Activated naive CD8-positive, alpha-beta T cell treated with anti-CD3 and anti-CD28 coated beads, Interleukin-2, amount 50 U/mL, for 24 hours (primary cell): Measurements from ENCODE around the gene WWC1.

Source experiments
- ATAC-seq: fragments of 150-1000 bp; cut with Tn5 transposase; one replicate; pipeline ENCODE4 v1.10.0; 2021
- DNase-seq: peaks from one replicate; pipeline ENCODE4 v3.0.0; 2021
- H3K27ac Mint-ChIP-seq: one replicate; pipeline ENCODE4 v1.8.0; 2021; ENCODE audit warnings: mild to moderate bottlenecking, mixed read lengths
- H3K27me3 Mint-ChIP-seq: one replicate; pipeline ENCODE4 v1.8.0; 2021; ENCODE audit warnings: mixed read lengths
- H3K36me3 Mint-ChIP-seq: one replicate; pipeline ENCODE4 v1.8.0; 2021; ENCODE audit warnings: low read depth, mixed read lengths
- H3K4me1 Mint-ChIP-seq: one replicate; pipeline ENCODE4 v1.8.0; 2021; ENCODE audit warnings: mixed read lengths
- H3K4me3 Mint-ChIP-seq: one replicate; pipeline ENCODE4 v1.8.0; 2021; ENCODE audit warnings: mild to moderate bottlenecking, moderate library complexity, mixed read lengths
- H3K9me3 Mint-ChIP-seq: one replicate; pipeline ENCODE4 v1.8.0; 2021; ENCODE audit warnings: mixed read lengths

WWC1 gene

DNA sequence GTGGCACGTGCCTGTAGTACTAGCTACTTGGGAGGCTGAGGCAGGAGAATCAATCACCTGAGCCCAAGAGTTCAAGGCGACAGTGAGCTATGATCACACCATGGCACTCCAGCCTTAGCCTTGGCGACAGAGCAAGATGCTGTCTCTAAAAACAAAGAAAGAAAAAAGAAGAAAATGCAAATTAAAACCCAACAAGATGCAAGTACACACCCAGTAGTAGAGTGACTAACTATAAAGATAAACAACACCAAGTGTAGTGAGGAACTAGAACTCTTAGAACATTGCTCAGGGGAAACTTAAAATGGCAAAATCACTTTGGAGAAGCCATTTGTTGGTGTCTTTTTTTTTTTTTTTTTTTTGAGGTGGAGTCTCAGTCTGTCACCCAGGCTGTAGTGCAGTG lies 160.1 kb downstream of the WWC1 start:
- DNase-seq = no peak
- Mint-ChIP-seq H3K27me3 (peaks cover 6% of the 10 kb centered on the region), H3K27ac (no peak overlapping the region), H3K9me3 (no peaks in the 10 kb centered on the region), H3K4me1 (no peaks in the 10 kb centered on the region), H3K36me3 (no peaks in the 10 kb centered on the region), H3K4me3 (no peak overlapping the region)
- no peak for ATAC-seq

DNA sequence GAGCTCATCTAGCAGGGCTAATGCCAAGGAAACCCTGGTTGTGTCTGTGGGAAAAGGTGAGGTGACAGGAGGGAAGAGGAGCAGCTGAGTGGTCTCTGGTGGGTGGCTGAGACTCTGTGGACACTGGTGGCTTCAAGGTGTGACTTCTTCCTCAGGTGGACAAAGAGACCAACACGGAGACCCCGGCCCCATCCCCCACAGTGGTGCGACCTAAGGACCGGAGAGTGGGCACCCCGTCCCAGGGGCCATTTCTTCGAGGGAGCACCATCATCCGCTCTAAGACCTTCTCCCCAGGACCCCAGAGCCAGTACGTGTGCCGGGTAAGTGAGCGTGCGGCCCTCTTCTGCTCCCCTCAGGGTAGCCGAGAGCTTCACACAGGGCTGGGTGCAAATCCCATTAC lies 163.8 kb downstream of the WWC1 start:
- H3K4me3 Mint-ChIP-seq = no peak overlapping the region
- H3K27me3 Mint-ChIP-seq = peaks cover 6% of the 10 kb centered on the region
- H3K4me1 Mint-ChIP-seq = no peaks in the 10 kb centered on the region
- no peak for DNase-seq
- no peak overlapping the region for H3K27ac Mint-ChIP-seq
- ATAC-seq = no peak
- H3K9me3 Mint-ChIP-seq = no peaks in the 10 kb centered on the region
- H3K36me3 Mint-ChIP-seq = no peaks in the 10 kb centered on the region

DNA sequence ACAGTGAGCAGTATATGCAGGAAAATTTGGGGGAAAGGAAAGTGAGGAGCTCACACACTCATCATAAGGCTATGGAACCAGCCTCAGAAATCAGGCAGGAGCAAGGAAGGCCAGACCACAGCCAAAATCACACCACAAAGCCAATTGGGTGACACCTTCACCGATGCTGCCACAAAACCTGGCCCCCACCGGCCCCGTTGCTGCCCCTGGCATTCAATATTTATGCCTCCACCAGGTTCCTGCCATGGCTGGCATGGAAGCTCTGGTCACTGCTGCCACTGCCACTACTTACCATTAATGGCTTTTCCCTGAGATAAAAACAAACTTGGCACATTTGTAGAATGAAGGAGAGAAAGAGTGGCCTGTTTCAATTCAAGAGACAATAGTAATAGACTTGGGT lies 166.1 kb downstream of the WWC1 start:
- no peak overlapping the region for H3K27ac Mint-ChIP-seq
- DNase-seq (no peak), ATAC-seq (no peak)
- no peaks in the 10 kb centered on the region for H3K9me3 Mint-ChIP-seq
- H3K27me3 Mint-ChIP-seq = peaks cover 2% of the 10 kb centered on the region
- H3K4me1 Mint-ChIP-seq = no peaks in the 10 kb centered on the region
- H3K4me3 Mint-ChIP-seq = no peak overlapping the region
- H3K36me3 Mint-ChIP-seq = no peaks in the 10 kb centered on the region

DNA sequence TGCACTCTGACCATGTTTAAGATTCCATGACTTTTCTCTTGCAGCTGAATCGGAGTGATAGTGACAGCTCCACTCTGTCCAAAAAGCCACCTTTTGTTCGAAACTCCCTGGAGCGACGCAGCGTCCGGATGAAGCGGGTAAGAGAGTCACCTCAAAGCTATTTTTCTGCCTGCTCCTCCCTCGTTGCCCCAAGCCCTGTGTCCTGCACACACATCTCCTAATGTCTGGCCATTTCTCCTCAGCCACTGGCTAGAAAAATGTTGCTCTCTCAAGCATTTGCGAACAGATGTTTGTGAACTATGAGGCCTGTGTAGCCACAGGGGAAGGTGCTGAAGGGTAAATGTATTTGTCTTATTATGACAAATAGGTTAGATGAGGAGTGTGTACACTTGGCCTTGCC lies 169.2 kb downstream of the WWC1 start:
- Mint-ChIP-seq H3K27me3 (peaks cover 2% of the 10 kb centered on the region), H3K4me3 (no peak overlapping the region), H3K36me3 (no peaks in the 10 kb centered on the region), H3K9me3 (no peaks in the 10 kb centered on the region), H3K4me1 (no peaks in the 10 kb centered on the region), H3K27ac (no peak overlapping the region)
- no peak for ATAC-seq
- no peak for DNase-seq

DNA sequence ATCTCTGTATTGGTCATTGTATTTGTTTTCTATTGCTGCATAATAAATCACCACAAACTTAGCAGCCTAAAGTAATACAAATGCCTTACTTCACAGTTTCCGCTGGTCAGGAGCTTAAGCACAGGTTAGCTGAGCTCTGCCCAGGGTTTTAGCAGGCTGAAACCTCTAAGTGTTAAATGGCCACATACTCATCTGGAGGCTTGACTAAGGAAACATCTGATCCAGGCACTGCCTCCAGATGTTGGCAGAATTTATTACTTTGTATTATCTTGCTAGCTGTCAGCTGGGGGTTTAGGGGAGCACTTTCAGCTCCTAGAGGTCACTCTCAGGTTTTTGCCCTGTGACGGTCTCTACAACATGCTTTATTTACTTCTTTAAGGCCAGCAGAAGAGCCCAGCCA lies 171.6 kb downstream of the WWC1 start:
- no peaks in the 10 kb centered on the region for H3K9me3 Mint-ChIP-seq
- no peak for DNase-seq
- H3K36me3 Mint-ChIP-seq = no peaks in the 10 kb centered on the region
- H3K27ac Mint-ChIP-seq = no peak overlapping the region
- ATAC-seq = no peak
- no peak overlapping the region for H3K4me3 Mint-ChIP-seq
- H3K4me1 Mint-ChIP-seq = no peaks in the 10 kb centered on the region
- no peaks in the 10 kb centered on the region for H3K27me3 Mint-ChIP-seq

DNA sequence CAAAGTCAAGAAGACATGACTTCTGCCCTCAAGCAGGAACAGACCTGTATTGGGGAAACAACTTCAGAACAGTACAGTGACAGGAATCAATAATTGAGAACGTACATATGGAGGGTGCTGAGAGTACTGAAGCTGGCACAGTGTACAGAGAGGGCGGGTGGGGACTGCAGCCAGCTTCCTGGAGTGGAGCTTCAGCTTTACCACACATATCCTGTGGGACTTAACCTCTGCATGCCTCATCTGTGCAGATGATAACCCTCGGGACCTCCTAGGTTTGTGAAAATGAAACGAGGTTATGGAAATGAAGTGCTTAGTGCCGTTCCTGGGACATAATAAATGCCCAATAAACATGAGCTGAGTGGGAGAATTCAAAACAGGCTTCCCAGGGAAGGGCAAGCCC lies 172.8 kb downstream of the WWC1 start:
- H3K4me3 Mint-ChIP-seq = no peak overlapping the region
- H3K4me1 Mint-ChIP-seq = no peaks in the 10 kb centered on the region
- H3K36me3 Mint-ChIP-seq = no peaks in the 10 kb centered on the region
- ATAC-seq (no peak), DNase-seq (no peak)
- no peaks in the 10 kb centered on the region for H3K27me3 Mint-ChIP-seq
- H3K27ac Mint-ChIP-seq = no peak overlapping the region
- no peaks in the 10 kb centered on the region for H3K9me3 Mint-ChIP-seq

DNA sequence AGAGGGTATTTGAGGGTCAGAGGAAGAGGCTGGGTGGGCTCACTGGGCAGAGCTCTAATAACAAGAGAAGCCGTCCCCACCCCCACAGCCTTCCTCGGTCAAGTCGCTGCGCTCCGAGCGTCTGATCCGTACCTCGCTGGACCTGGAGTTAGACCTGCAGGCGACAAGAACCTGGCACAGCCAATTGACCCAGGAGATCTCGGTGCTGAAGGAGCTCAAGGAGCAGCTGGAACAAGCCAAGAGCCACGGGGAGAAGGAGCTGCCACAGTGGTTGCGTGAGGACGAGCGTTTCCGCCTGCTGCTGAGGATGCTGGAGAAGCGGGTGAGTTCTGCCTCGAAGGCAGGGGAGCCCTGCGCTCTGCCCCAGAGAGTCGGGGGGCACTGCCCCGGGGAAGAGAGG lies 173.2 kb downstream of the WWC1 start:
- Mint-ChIP-seq H3K4me3 (no peak overlapping the region), H3K36me3 (no peaks in the 10 kb centered on the region), H3K9me3 (no peaks in the 10 kb centered on the region), H3K4me1 (no peaks in the 10 kb centered on the region), H3K27ac (no peak overlapping the region), H3K27me3 (no peaks in the 10 kb centered on the region)
- no peak for DNase-seq
- ATAC-seq = no peak

DNA sequence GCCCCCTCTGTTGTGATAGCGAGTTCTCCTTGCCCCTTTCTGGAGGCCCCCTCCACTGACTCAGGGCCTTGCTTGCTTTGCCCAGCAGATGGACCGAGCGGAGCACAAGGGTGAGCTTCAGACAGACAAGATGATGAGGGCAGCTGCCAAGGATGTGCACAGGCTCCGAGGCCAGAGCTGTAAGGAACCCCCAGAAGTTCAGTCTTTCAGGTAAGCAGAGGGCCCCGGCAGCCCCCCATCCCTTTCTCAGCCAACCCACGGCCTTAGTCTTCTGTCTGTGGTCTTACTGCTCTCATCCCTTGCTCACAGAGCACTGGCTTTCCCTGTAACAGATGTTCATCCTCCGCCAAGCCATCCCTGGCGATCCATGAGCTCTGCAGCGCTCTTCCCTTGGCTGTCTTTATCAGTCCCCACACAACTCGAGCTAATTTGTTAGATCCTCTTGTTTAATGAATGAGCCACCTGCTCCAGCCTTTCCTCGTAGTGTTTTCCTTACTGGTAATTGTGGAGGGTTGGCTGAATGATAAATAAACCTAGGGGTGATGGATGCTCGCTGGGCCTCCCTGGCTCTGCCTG lies 176.4 kb downstream of the WWC1 start:
- DNase-seq (no peak), ATAC-seq (no peak)
- Mint-ChIP-seq H3K27me3 (no peaks in the 10 kb centered on the region), H3K27ac (no peak overlapping the region), H3K9me3 (no peaks in the 10 kb centered on the region), H3K4me1 (no peaks in the 10 kb centered on the region), H3K4me3 (no peak overlapping the region), H3K36me3 (no peaks in the 10 kb centered on the region)

DNA sequence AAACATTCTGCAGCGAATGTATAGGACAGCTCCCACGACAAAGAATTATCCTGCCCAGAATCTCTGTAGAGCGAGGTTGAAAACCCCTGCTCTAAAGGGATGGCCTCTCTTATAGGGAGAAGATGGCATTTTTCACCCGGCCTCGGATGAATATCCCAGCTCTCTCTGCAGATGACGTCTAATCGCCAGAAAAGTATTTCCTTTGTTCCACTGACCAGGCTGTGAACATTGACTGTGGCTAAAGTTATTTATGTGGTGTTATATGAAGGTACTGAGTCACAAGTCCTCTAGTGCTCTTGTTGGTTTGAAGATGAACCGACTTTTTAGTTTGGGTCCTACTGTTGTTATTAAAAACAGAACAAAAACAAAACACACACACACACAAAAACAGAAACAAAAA lies 177.4 kb downstream of the WWC1 start:
- Mint-ChIP-seq H3K9me3 (no peaks in the 10 kb centered on the region), H3K27me3 (peaks cover 2% of the 10 kb centered on the region), H3K4me1 (no peaks in the 10 kb centered on the region), H3K36me3 (no peaks in the 10 kb centered on the region), H3K4me3 (no peak overlapping the region), H3K27ac (no peak overlapping the region)
- DNase-seq = no peak
- ATAC-seq = no peak

DNA sequence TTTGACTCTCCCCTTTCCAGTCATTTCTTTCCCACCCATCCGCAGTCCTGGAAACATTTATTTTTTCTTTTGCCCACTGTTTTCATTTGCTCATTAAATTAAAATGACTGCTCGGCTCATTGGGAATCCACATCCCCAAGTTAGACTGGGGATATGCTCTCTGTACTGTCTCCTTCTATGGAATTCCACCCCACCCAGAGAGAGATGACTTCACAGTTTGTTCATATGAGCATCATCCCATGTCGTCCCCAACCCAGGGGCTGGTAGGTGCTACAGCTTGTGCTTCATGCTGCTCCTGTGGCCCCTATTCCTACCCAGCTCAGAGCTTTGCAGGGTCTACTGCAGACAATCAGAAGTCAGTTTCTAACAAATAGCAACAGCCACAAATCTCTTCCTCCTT lies 178.4 kb downstream of the WWC1 start:
- DNase-seq (no peak), ATAC-seq (no peak)
- Mint-ChIP-seq H3K27me3 (peaks cover 2% of the 10 kb centered on the region), H3K4me1 (no peaks in the 10 kb centered on the region), H3K4me3 (no peak overlapping the region), H3K9me3 (no peaks in the 10 kb centered on the region), H3K36me3 (no peaks in the 10 kb centered on the region), H3K27ac (no peak overlapping the region)

DNA sequence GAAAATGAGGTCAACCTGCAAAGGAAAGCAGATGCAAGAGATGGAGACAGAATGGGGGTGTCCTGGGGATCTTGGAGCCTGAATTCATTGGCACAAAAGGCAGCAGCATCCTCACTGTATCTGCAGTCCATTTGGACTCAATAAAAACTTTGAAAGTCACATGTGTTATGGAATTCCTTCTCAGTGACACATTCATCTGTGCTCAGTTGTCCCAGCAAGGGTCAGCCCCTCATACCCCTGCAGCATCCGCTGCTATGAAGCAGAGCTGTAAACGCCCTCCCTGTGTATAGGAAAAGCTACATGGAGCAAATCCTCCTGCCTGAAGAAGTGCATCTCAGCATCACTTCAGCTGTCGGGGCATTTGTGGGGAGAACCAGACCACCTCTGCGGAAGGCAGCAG lies 180.3 kb downstream of the WWC1 start:
- no peak overlapping the region for H3K27ac Mint-ChIP-seq
- H3K4me1 Mint-ChIP-seq = no peaks in the 10 kb centered on the region
- H3K36me3 Mint-ChIP-seq = no peaks in the 10 kb centered on the region
- ATAC-seq (no peak), DNase-seq (no peak)
- no peak overlapping the region for H3K4me3 Mint-ChIP-seq
- peaks cover 2% of the 10 kb centered on the region for H3K27me3 Mint-ChIP-seq
- no peaks in the 10 kb centered on the region for H3K9me3 Mint-ChIP-seq

DNA sequence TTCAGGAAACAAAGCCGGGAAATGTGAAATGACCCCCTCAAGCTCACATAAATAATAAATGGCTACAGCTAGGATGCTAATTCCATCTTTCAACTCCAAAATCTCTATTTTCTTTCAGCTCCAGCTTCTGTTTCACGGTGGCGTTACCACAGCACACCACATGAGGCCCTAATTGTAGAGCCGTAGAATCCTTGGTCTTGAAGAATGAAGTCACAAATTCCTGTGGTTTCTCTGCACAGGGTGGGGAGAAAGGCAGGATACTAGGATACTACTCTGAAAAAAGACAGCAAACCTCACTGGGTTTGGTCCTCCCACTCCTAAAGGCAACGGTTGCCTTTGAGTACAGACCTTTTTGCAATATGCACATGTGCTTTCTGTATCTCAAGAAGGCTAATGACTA lies 180.9 kb downstream of the WWC1 start:
- Mint-ChIP-seq H3K27ac (no peak overlapping the region), H3K4me3 (no peak overlapping the region), H3K27me3 (peaks cover 2% of the 10 kb centered on the region), H3K4me1 (no peaks in the 10 kb centered on the region), H3K9me3 (no peaks in the 10 kb centered on the region), H3K36me3 (no peaks in the 10 kb centered on the region)
- DNase-seq = no peak
- no peak for ATAC-seq

DNA sequence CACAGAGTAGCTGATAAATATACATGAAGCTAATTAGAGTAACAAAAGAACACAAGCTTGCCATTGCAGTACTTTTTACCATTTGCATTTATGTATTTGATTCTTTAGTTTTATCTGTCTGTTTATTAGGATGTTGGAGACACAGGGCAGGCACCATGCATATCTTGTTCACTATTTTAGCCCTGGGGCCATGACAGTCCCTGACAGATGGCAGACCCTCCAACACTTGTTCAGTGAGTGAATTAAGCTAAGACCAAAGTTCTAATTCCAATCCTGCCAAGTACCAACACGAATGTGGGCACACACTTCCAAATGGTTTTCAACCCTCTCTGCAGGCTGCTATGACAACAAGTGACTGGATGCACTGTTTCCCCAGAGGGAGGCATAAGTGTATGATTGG lies 182.9 kb downstream of the WWC1 start:
- ATAC-seq (no peak), DNase-seq (no peak)
- H3K27me3 Mint-ChIP-seq = peaks cover 6% of the 10 kb centered on the region
- no peak overlapping the region for H3K4me3 Mint-ChIP-seq
- no peak overlapping the region for H3K27ac Mint-ChIP-seq
- no peaks in the 10 kb centered on the region for H3K9me3 Mint-ChIP-seq
- H3K4me1 Mint-ChIP-seq = no peaks in the 10 kb centered on the region
- H3K36me3 Mint-ChIP-seq = no peaks in the 10 kb centered on the region

DNA sequence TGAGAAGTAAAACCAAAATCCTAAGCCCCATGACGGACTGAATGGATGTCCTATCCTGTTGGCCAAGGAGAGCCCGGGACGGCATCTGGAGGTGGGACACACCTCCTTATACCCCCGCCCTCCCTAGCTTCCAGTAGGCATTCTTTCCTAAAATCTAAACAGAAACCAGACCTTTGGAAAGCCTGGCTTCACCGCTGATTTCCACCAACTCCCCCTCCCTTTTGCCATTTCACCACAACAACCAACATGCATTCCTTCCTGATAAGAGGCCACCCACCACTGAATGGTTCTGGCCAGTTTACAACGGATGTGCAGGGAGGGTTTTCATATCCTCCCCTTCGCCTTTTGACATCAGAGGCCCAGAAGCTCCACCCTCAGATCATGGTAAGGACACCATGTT lies 185.6 kb downstream of the WWC1 start:
- H3K9me3 Mint-ChIP-seq = no peaks in the 10 kb centered on the region
- H3K36me3 Mint-ChIP-seq = no peaks in the 10 kb centered on the region
- no peak overlapping the region for H3K4me3 Mint-ChIP-seq
- no peak for ATAC-seq
- no peak overlapping the region for H3K27ac Mint-ChIP-seq
- peaks cover 6% of the 10 kb centered on the region for H3K27me3 Mint-ChIP-seq
- DNase-seq = no peak
- no peaks in the 10 kb centered on the region for H3K4me1 Mint-ChIP-seq

DNA sequence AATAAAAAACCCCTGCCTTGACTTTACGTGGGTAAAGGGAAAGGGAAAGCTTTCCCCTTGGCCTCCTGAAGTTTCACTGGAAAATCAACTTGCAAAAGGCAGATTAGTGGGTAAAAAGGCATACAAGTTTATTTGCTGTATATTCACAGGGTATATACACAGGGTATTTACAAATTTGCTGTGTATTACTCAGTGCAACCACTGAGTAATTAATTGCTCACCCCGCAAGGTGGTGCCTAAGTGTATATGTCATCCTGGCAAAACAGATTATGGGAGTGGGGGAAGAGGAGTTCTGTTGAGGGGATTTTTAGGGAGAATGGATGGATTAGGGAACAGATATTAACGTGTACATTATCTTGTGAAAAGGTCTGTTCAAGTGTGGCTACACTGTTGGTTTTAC lies 187.7 kb downstream of the WWC1 start:
- Mint-ChIP-seq H3K36me3 (no peaks in the 10 kb centered on the region), H3K27me3 (peaks cover 9% of the 10 kb centered on the region), H3K9me3 (no peaks in the 10 kb centered on the region), H3K4me3 (no peak overlapping the region), H3K4me1 (no peaks in the 10 kb centered on the region), H3K27ac (no peak overlapping the region)
- ATAC-seq = no peak
- DNase-seq = no peak

DNA sequence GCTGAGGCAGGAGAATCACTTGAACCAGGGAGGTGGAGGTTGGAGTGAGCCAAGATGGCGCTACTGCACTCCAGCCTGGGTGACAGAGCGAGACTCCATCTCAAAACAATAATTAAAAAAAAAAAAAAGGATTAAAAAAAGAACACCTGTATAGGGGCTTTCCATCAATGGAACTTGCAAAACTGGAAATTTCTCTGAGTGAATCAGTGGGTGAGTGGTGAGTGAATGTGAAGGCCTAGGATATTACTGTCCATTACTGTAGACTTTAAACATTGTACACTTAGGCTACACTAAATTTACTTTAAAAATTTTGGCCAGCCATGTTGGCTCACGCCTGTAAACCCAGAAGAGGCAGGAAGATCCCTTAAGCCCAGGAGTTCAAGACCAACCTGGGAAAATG lies 189.2 kb downstream of the WWC1 start:
- peaks cover 9% of the 10 kb centered on the region for H3K27me3 Mint-ChIP-seq
- DNase-seq (no peak), ATAC-seq (no peak)
- no peaks in the 10 kb centered on the region for H3K9me3 Mint-ChIP-seq
- no peak overlapping the region for H3K27ac Mint-ChIP-seq
- H3K36me3 Mint-ChIP-seq = no peaks in the 10 kb centered on the region
- H3K4me3 Mint-ChIP-seq = no peak overlapping the region
- H3K4me1 Mint-ChIP-seq = peaks cover 6% of the 10 kb centered on the region
